ENCODE measurements around the gene SAMD4A.

SAMD4A gene

GRCh38 chr14:54698501-54698900 lies 131.6 kb downstream of the SAMD4A start:
- TF ChIP-seq CTCF (IDR thresholded peaks at IDR 0.05; ENCODE audit: insufficient read depth, low read depth, low read length, missing control alignments): no peak
- no peak overlapping the region for H3K4me3 ChIP-seq (ENCODE audit: low read length)
- DNase-seq (ENCODE audit: low read depth): no peak

DNA sequence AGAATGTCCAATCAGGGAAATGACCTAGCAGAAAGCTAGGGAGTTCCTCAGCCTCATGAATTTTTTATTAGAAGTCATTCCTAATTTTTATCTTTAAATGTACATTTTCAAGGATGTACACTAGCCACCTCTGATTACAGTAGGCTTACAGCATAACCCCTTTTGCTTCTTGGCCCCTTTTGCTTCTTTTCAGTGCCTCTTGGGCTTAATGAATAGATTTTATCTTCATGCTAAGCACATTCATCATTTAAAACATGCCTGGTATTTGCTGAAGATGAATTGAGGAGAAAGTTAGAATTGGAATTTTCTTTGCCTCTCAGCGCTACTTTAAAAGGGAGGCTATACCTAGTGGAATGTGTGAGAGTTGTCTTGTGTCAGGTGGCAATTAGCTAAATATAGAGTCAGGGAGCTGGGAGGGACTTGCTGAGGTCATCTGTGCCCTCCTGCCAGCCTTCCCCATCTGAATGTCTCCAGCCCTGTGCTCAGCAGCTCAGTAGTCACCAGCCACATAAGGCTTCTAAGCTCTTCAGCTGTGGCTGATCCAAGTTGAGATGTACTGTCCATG lies 132.1 kb downstream of the SAMD4A start:
- TF ChIP-seq CTCF (IDR thresholded peaks at IDR 0.05; ENCODE audit: insufficient read depth, low read depth, low read length, missing control alignments): no peak
- no peak overlapping the region for H3K4me3 ChIP-seq (ENCODE audit: low read length)
- DNase-seq (ENCODE audit: low read depth): peak; percentile 32

GRCh38 chr14:54699735-54700134 lies 132.8 kb downstream of the SAMD4A start:
- DNase-seq (ENCODE audit: low read depth): no peak
- no peak for TF ChIP-seq CTCF (IDR thresholded peaks at IDR 0.05; ENCODE audit: insufficient read depth, low read depth, low read length, missing control alignments)

DNA sequence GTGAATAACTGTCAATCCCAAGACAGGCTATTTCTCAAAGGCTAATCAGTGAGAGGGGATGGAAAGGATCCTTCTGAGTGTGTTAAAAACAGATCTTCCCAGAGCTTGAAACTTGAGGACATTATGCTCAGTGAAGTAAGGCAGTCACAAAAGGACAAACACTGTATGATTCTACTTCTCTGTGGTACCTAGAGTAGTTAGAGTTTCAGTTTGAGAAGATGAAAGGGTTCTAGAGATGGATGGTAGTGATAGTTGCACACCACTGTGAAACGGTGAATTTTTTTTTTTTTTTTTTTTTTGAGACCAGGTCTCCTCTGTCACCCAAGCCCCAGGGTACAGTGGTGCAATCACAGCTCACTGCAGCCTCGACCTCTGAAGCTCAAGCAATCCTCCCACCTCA lies 133.8 kb downstream of the SAMD4A start:
- TF ChIP-seq CTCF (IDR thresholded peaks at IDR 0.05; ENCODE audit: insufficient read depth, low read depth, low read length, missing control alignments): no peak
- H3K4me3 ChIP-seq (ENCODE audit: low read length): no peak overlapping the region
- no peak for DNase-seq (ENCODE audit: low read depth)

More at GRCh38 chr14:54699735-54700134, 132.8 kb downstream of the SAMD4A start:
- no peak overlapping the region for H3K4me3 ChIP-seq (ENCODE audit: low read length)

GRCh38 chr14:54702014-54702491 lies 135.1 kb downstream of the SAMD4A start:
- no peak for DNase-seq (ENCODE audit: low read depth)
- TF ChIP-seq CTCF (IDR thresholded peaks at IDR 0.05; ENCODE audit: insufficient read depth, low read depth, low read length, missing control alignments): no peak

GRCh38 chr14:54702492-54702891 lies 135.6 kb downstream of the SAMD4A start:
- TF ChIP-seq CTCF (IDR thresholded peaks at IDR 0.05; ENCODE audit: insufficient read depth, low read depth, low read length, missing control alignments): no peak
- DNase-seq (ENCODE audit: low read depth): no peak
- no peak overlapping the region for H3K4me3 ChIP-seq (ENCODE audit: low read length)

More at GRCh38 chr14:54702014-54702491, 135.1 kb downstream of the SAMD4A start:
- H3K4me3 ChIP-seq (ENCODE audit: low read length): no peak overlapping the region

- TF ChIP-seq CTCF (IDR thresholded peaks at IDR 0.05; ENCODE audit: insufficient read depth, low read depth, low read length, missing control alignments): no peak
- DNase-seq (ENCODE audit: low read depth): no peak
- H3K4me3 ChIP-seq (ENCODE audit: low read length): no peak overlapping the region
Measured at GRCh38 chr14:54703082-54703481, 136.2 kb downstream of the SAMD4A start.
